ENCODE measurements around the gene LENEP. TPM values are rescaled to one million over a fixed set of nuclear protein-coding genes. Genes with fewer than 3 reads are reported as not detected.

LENEP gene
- total RNA-seq, 3 donors from 2014 or later (not counting 1 experiment from before 2014, with no cell fraction given): not detected

DNA sequence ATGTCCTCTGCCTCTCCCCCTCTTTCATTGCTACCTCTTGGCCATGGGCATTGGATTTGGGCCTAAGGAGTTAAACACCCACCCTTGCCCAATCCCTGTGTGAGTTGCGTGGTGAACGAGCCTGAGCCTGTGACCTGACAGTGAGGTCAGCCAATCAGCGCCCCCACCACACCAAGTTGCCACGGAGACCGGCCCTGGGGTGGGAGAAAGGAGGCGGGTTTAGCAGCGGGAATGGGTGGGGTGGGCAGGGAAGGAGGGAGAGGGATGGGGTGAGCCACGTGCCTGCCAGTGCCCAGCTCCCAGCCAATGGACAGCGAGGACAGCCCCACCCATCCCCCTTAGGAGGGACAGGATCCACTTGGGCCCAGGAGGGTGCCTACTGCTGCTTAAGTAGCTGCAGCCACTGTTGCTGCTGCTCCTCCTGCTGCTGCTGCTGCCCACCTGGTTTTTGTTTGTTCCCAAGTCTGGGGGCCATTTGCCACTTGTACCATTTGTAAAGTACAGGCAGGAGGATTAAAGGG is 18.7 kb downstream of the LENEP start:
- Mint-ChIP-seq H3K4me3 (no peak overlapping the region), H3K9me3 (no peaks in the 10 kb centered on the region), H3K27me3 (ENCODE audit: low read depth in 2 of 2) (no peaks in the 10 kb centered on the region), H3K4me1 (peaks cover 15 to 77% of the 10 kb centered on the region in 2 donors), H3K36me3 (no peaks in the 10 kb centered on the region), H3K27ac (peak overlapping the region; percentile 65 to 81)
- Histone ChIP-seq H3K4me3 (ENCODE audit: low read length) (no peak overlapping the region), H3K27ac (ENCODE audit: low read length) (no peak overlapping the region), H3K27me3 (ENCODE audit: control insufficient read depth, insufficient read depth, low read length) (no peaks in the 10 kb centered on the region), H3K36me3 (ENCODE audit: control insufficient read depth, insufficient read depth, low read length) (peaks cover 20% of the 10 kb centered on the region), H3K9me3 (ENCODE audit: control insufficient read depth, insufficient read depth, low read length) (no peaks in the 10 kb centered on the region), H3K4me1 (ENCODE audit: control insufficient read depth, insufficient read depth, low read length) (peaks cover 97% of the 10 kb centered on the region)
- 74% methylated on average over 8 of the region's 9 CpGs for WGBS (ENCODE audit: insufficient coverage)
- DNase-seq: no peak
- ATAC-seq: peak in 1 of 3 donors; percentile 13
- TF ChIP-seq, protein P1, sequence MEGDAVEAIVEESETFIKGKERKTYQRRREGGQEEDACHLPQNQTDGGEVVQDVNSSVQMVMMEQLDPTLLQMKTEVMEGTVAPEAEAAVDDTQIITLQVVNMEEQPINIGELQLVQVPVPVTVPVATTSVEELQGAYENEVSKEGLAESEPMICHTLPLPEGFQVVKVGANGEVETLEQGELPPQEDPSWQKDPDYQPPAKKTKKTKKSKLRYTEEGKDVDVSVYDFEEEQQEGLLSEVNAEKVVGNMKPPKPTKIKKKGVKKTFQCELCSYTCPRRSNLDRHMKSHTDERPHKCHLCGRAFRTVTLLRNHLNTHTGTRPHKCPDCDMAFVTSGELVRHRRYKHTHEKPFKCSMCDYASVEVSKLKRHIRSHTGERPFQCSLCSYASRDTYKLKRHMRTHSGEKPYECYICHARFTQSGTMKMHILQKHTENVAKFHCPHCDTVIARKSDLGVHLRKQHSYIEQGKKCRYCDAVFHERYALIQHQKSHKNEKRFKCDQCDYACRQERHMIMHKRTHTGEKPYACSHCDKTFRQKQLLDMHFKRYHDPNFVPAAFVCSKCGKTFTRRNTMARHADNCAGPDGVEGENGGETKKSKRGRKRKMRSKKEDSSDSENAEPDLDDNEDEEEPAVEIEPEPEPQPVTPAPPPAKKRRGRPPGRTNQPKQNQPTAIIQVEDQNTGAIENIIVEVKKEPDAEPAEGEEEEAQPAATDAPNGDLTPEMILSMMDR (IDR thresholded peaks at IDR 0.05): no peak
- intact Hi-C loops (cut with micrococcal nuclease): no loop called here

DNA sequence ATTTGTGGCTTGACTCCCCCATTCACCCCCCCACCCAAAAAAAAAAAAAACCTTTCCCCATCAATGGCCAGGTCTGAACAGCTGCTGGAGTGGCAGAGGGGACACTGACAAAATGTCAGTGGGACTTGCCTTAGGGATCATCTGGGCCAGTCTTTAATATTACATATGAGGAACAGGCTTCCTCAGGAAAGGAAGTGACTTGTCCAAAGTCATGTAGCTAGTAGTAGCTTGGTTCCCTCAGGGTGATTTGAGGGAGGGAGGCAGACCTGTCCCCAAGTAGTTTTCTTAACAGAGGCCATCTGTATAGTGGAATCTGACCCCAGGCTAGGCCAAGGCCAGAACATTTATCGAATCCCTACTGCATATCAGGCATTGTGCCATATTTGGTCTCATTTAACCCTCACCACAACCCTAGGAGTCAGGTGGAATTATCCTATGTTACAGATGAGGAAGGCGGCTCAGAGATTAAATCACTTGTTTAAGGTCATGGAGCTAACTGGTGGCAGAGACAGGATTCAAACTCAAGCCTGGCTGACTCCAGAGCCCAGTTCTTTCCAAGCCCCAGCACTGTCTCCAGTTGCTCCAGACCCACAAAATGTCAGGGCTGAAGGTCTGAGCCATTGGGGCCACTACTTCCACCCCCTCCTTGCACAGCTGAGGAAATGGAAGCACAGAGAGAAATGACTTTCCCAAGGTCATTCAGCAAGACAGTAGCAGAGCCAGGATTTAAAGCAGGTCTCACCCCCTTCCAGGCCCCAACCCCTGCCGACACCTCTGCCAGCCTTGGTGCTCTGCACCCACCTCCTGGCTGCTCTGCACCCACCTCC is 19.6 kb downstream of the LENEP start:
- Histone ChIP-seq H3K4me1 (ENCODE audit: control insufficient read depth, insufficient read depth, low read length) (peaks cover 95% of the 10 kb centered on the region), H3K9me3 (ENCODE audit: control insufficient read depth, insufficient read depth, low read length) (no peaks in the 10 kb centered on the region), H3K27ac (ENCODE audit: low read length) (no peak overlapping the region), H3K36me3 (ENCODE audit: control insufficient read depth, insufficient read depth, low read length) (peaks cover 20% of the 10 kb centered on the region), H3K4me3 (ENCODE audit: low read length) (no peak overlapping the region), H3K27me3 (ENCODE audit: control insufficient read depth, insufficient read depth, low read length) (no peaks in the 10 kb centered on the region)
- Mint-ChIP-seq H3K27ac (peak overlapping the region; percentile 65 to 81), H3K9me3 (no peaks in the 10 kb centered on the region), H3K4me3 (peak overlapping the region; percentile 28), H3K36me3 (no peaks in the 10 kb centered on the region), H3K27me3 (ENCODE audit: low read depth in 2 of 2) (no peaks in the 10 kb centered on the region), H3K4me1 (peaks cover 19 to 75% of the 10 kb centered on the region in 2 donors)
- no peak for ATAC-seq
- 90% methylated on average over 2 of the region's 3 CpGs for WGBS (ENCODE audit: insufficient coverage)
- TF ChIP-seq, protein P1 (IDR thresholded peaks at IDR 0.05): no peak
- DNase-seq: no peak
- intact Hi-C loops (cut with micrococcal nuclease): no loop called here

DNA sequence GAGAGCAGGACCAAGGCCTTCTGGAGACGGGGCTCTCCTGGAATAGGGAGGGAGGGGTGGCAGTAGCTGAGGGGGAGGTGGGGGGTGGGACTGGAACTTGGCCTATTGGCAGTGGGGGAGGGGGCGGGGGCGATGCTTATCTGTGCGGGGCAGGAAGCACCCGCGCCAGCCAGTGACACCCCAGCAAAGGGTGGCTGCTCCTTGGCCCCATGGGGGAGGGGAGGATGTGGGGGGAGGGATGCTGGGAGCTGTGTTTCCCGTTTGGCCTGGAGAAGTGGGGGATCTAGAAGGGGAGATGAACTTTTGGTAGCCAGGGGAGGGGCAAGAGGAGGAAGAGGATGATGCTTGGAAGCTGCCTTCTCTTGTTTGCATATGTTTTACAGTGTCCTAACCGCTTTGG is 20.2 kb downstream of the LENEP start:
- TF ChIP-seq, protein P1 (IDR thresholded peaks at IDR 0.05): no peak
- Mint-ChIP-seq H3K27ac (peak overlapping the region; percentile 29 to 81), H3K4me1 (peaks cover 19 to 70% of the 10 kb centered on the region in 2 donors), H3K36me3 (no peaks in the 10 kb centered on the region), H3K27me3 (ENCODE audit: low read depth in 2 of 2) (no peaks in the 10 kb centered on the region), H3K9me3 (no peaks in the 10 kb centered on the region), H3K4me3 (peak overlapping the region; percentile 52)
- Histone ChIP-seq H3K4me1 (ENCODE audit: control insufficient read depth, insufficient read depth, low read length) (peaks cover 92% of the 10 kb centered on the region), H3K4me3 (ENCODE audit: low read length) (no peak overlapping the region), H3K27me3 (ENCODE audit: control insufficient read depth, insufficient read depth, low read length) (no peaks in the 10 kb centered on the region), H3K36me3 (ENCODE audit: control insufficient read depth, insufficient read depth, low read length) (peaks cover 20% of the 10 kb centered on the region), H3K9me3 (ENCODE audit: control insufficient read depth, insufficient read depth, low read length) (no peaks in the 10 kb centered on the region), H3K27ac (ENCODE audit: low read length) (peak overlapping the region; percentile 38)
- DNase-seq: peak in 1 of 2 donors; percentile 63
- WGBS (ENCODE audit: insufficient coverage): 18% methylated on average over 7 of the region's 8 CpGs
- intact Hi-C loops (cut with micrococcal nuclease): no loop called here
- ATAC-seq: no peak

All from natural killer cell (primary cell).